B cell (primary cell): ENCODE results near the gene GNB5.

Experiments
- CTCF ChIP-seq: fragments of 200-600 bp; IDR thresholded peaks from one replicate; pipeline ENCODE4 v1.8.0; 2022; ENCODE audit warnings: antibody characterized with exemption, mild to moderate bottlenecking
- EZH2 ChIP-seq: IDR thresholded peaks from 2 replicates; pipeline ENCODE4 v1.6.1; 2012; ENCODE audit warnings: borderline replicate concordance, low read depth, mild to moderate bottlenecking, moderate library complexity, low read length; ENCODE audit not compliant: insufficient read depth, poor library complexity, severe bottlenecking

DNA sequence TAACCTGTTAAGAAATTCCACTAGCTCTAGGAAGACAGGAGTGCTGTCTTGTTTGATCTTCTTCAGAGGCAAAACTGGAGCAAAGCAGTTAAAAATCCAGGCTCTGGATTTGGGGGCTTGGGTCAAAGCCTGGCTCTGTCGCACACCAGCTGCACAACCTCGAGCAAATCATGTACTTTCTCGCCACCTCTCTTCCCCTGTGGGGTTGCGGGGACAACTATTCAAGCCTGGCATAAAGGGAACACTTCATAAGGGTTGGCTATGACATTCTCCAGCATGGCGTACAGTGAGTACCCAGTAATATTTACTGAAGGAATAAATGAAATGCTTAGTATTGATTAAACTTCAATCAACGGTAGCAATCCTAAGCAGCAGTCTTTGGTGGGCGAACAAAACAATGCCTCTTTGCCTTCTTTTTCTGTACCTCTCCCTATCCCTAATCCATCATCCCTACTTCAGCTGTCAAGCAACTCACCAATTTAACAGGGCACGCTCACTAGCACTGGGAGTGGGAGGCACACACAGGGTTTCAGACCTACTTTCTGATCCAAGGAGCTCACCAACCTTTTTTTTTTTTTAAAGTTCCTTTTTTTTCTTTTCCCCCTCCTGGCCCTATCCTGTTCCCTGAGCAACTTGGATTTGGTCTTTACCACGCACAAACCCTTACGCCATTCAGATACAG lies 33.0 kb downstream of the GNB5 start:
- TF ChIP-seq EZH2 (no peak), CTCF (no peak)
